ENCODE measurements around the gene DNAH14. TPM values are rescaled to one million over a fixed set of nuclear protein-coding genes. Genes with fewer than 3 reads are reported as not detected.

The DNAH14 gene
- total and polyA plus RNA-seq, 2 donors (not counting 1 experiment from before 2014, with no cell fraction given): not detected

DNA sequence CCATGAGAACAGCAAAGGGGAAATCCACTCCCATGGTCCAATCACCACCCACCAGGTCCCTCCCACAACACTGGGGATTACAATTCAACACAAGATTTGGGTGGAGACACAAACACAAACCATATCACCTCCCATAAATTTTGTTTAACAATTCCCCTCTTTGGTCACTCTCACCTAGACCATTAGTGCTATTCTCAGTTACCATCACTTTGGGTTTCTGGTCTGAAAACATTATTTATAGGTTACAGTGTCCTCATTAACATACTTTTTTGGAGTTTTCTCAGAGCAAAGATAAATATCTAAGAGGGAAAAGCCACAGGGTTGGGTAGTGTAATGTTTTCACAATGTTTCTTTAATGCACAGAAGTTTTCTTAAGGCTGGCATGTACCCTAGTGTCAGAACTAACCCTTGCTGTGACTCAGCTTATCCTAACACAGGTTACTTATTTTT is 47.7 kb upstream of the DNAH14 start:
- DNase-seq (no peak), ATAC-seq (ENCODE audit: low read depth) (no peak)
- H3K9ac ChIP-seq (ENCODE audit: low read length): no peak overlapping the region
- no peaks in the 10 kb centered on the region for H3K27me3 ChIP-seq (replicated peaks in 1 of 4; ENCODE audit: control extremely low read depth in 1 of 4, control insufficient read depth in 3 of 4, insufficient read depth in 4 of 4, low read length in 3 of 4)
- H3K4me1 Mint-ChIP-seq: no peaks in the 10 kb centered on the region
- H3K27ac Mint-ChIP-seq: no peak overlapping the region
- no peaks in the 10 kb centered on the region for H3K4me1 ChIP-seq (ENCODE audit: control insufficient read depth in 2 of 2, insufficient read depth in 2 of 2, low read length in 2 of 2)
- no peaks in the 10 kb centered on the region for H3K79me2 ChIP-seq (ENCODE audit: control insufficient read depth, insufficient read depth, low read length)
- no peak overlapping the region for H2AFZ ChIP-seq (ENCODE audit: insufficient read depth, low read depth, low read length, poor library complexity, severe bottlenecking)
- no peak overlapping the region for H3K4me3 ChIP-seq (ENCODE audit: control extremely low read depth in 1 of 5, extremely low read depth in 1 of 5, insufficient read depth in 1 of 5, low read depth in 2 of 5, low read length in 4 of 5)
- H3K4me3 Mint-ChIP-seq: no peak overlapping the region
- H3K27ac ChIP-seq (ENCODE audit: low read length in 2 of 2): no peak overlapping the region
- TF ChIP-seq, protein P1, sequence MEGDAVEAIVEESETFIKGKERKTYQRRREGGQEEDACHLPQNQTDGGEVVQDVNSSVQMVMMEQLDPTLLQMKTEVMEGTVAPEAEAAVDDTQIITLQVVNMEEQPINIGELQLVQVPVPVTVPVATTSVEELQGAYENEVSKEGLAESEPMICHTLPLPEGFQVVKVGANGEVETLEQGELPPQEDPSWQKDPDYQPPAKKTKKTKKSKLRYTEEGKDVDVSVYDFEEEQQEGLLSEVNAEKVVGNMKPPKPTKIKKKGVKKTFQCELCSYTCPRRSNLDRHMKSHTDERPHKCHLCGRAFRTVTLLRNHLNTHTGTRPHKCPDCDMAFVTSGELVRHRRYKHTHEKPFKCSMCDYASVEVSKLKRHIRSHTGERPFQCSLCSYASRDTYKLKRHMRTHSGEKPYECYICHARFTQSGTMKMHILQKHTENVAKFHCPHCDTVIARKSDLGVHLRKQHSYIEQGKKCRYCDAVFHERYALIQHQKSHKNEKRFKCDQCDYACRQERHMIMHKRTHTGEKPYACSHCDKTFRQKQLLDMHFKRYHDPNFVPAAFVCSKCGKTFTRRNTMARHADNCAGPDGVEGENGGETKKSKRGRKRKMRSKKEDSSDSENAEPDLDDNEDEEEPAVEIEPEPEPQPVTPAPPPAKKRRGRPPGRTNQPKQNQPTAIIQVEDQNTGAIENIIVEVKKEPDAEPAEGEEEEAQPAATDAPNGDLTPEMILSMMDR (IDR thresholded peaks at IDR 0.05): no peak
- TF ChIP-seq EZH2 (IDR thresholded peaks at IDR 0.05; ENCODE audit: borderline replicate concordance, insufficient read depth, low read depth, low read length, poor library complexity, severe bottlenecking): no peak
- H3K27me3 Mint-ChIP-seq: peaks cover 8% of the 10 kb centered on the region
- no peak overlapping the region for H3K4me2 ChIP-seq (replicated peaks; ENCODE audit: low read depth, low read length, poor library complexity, severe bottlenecking)
- peaks cover 0 to 9% (median 0%) of the 10 kb centered on the region in 3 donors for H3K9me3 ChIP-seq (ENCODE audit: control extremely low read depth in 1 of 3, control insufficient read depth in 2 of 3, insufficient read depth in 1 of 3, low read length in 2 of 3)
- no peaks in the 10 kb centered on the region for H4K20me1 ChIP-seq (ENCODE audit: control insufficient read depth, insufficient read depth, low read length, poor library complexity, severe bottlenecking)
- ChIA-PET POLR2A (no interaction called here), CTCF (no interaction called here)
- intact Hi-C loops (cut with micrococcal nuclease): no loop called here
- H3K9me3 Mint-ChIP-seq (ENCODE audit: insufficient read depth): peaks cover 3% of the 10 kb centered on the region
- H3K36me3 ChIP-seq (replicated peaks in 1 of 2; ENCODE audit: control extremely low read depth in 1 of 2, control insufficient read depth in 1 of 2, extremely low read depth in 1 of 2, insufficient read depth in 2 of 2, low read length in 1 of 2): no peaks in the 10 kb centered on the region

DNA sequence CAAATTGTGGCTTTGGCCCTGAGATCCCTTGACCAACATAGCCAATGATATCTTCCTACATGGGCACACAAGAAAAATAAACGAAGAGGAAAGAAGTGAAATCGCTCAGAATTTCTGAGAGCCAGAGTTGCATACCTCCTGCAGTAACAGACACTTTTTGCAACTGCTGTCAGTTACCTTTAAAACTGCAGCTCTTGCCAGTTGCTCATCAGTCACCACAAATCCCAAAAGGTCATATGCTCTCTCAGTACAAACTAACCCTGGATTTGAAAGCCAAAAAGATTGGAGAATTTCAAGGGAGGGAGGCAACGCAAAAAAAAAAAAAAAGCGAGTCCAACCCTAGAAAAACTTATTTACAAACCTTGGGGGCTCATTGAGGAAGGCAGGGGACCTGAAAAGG is 47.2 kb upstream of the DNAH14 start:
- no peak overlapping the region for H2AFZ ChIP-seq (ENCODE audit: insufficient read depth, low read depth, low read length, poor library complexity, severe bottlenecking)
- no peak for ATAC-seq (ENCODE audit: low read depth)
- no peak overlapping the region for H3K9ac ChIP-seq (ENCODE audit: low read length)
- TF ChIP-seq, protein P1 (IDR thresholded peaks at IDR 0.05): no peak
- no peak for TF ChIP-seq EZH2 (IDR thresholded peaks at IDR 0.05; ENCODE audit: borderline replicate concordance, insufficient read depth, low read depth, low read length, poor library complexity, severe bottlenecking)
- Mint-ChIP-seq H3K27ac (no peak overlapping the region), H3K27me3 (peaks cover 7% of the 10 kb centered on the region), H3K4me1 (no peaks in the 10 kb centered on the region), H3K4me3 (no peak overlapping the region), H3K9me3 (ENCODE audit: insufficient read depth) (peaks cover 3% of the 10 kb centered on the region)
- H3K9me3 ChIP-seq (ENCODE audit: control extremely low read depth in 1 of 3, control insufficient read depth in 2 of 3, insufficient read depth in 1 of 3, low read length in 2 of 3): peaks cover 0 to 9% (median 0%) of the 10 kb centered on the region in 3 donors
- 92% methylated on average over 2 of the region's 4 CpGs for WGBS (ENCODE audit: insufficient coverage)
- H3K4me2 ChIP-seq (replicated peaks; ENCODE audit: low read depth, low read length, poor library complexity, severe bottlenecking): no peak overlapping the region
- no peaks in the 10 kb centered on the region for H3K36me3 ChIP-seq (replicated peaks in 1 of 2; ENCODE audit: control extremely low read depth in 1 of 2, control insufficient read depth in 1 of 2, extremely low read depth in 1 of 2, insufficient read depth in 2 of 2, low read length in 1 of 2)
- H3K4me1 ChIP-seq (ENCODE audit: control insufficient read depth in 2 of 2, insufficient read depth in 2 of 2, low read length in 2 of 2): no peaks in the 10 kb centered on the region
- no peak for DNase-seq
- H3K4me3 ChIP-seq (ENCODE audit: control extremely low read depth in 1 of 5, extremely low read depth in 1 of 5, insufficient read depth in 1 of 5, low read depth in 2 of 5, low read length in 4 of 5): no peak overlapping the region
- no peak overlapping the region for H3K27ac ChIP-seq (ENCODE audit: low read length in 2 of 2)
- CTCF ChIA-PET: no interaction called here
- no peaks in the 10 kb centered on the region for H3K79me2 ChIP-seq (ENCODE audit: control insufficient read depth, insufficient read depth, low read length)
- POLR2A ChIA-PET: no interaction called here
- H4K20me1 ChIP-seq (ENCODE audit: control insufficient read depth, insufficient read depth, low read length, poor library complexity, severe bottlenecking): no peaks in the 10 kb centered on the region
- intact Hi-C loops (cut with micrococcal nuclease): no loop called here
- H3K27me3 ChIP-seq (replicated peaks in 1 of 4; ENCODE audit: control extremely low read depth in 1 of 4, control insufficient read depth in 3 of 4, insufficient read depth in 4 of 4, low read length in 3 of 4): no peaks in the 10 kb centered on the region

All from B cell (primary cell).